K562 (cell line): Measurements from ENCODE around the gene CCDC167. TPM values are rescaled to one million over a fixed set of nuclear protein-coding genes. Genes with fewer than 3 reads are reported as not detected.

Experiments
- ARID4B ChIP-seq: sonication (generic); formaldehyde crosslinking; IDR thresholded peaks from 2 replicates; pipeline ENCODE4 v1.8.0; 2022; ENCODE audit warnings: mild to moderate bottlenecking, missing genetic modification reagents
- ATF4 ChIP-seq: fragments of 450-650 bp; formaldehyde crosslinking; IDR thresholded peaks from 2 replicates; pipeline ENCODE4 v1.4.0; 2022; ENCODE audit warnings: mild to moderate bottlenecking, moderate library complexity
- ESRRA ChIP-seq: fragments of 450-650 bp; IDR thresholded peaks from 2 replicates; pipeline ENCODE4 v1.6.1; 2014; ENCODE audit warnings: low read depth, mild to moderate bottlenecking, moderate library complexity, borderline replicate concordance
- KDM4B ChIP-seq, 2 experiments: fragments of 450-650 bp in 1 of 2; sonication (generic) in 1 of 2; IDR thresholded peaks; 2 replicates each; pipeline ENCODE4 v1.6.1; 2016 to 2017; ENCODE audit warnings: borderline replicate concordance in 2 of 2, antibody characterized with exemption in 1 of 2, low read depth in 1 of 2, mild to moderate bottlenecking in 1 of 2
- KLF1 ChIP-seq: fragments of 450-650 bp; IDR thresholded peaks from 2 replicates; pipeline ENCODE4 v1.6.1; 2016; ENCODE audit warnings: missing genetic modification characterization, missing compliant biosample characterization
- KLF6 ChIP-seq: fragments of 250-450 bp; sonication (Bioruptor Pico); IDR thresholded peaks from 2 replicates; pipeline ENCODE4 v1.4.0; 2020; ENCODE audit warnings: mild to moderate bottlenecking, moderate library complexity, borderline replicate concordance
- NKRF ChIP-seq: fragments of 450-650 bp; IDR thresholded peaks from 2 replicates; pipeline ENCODE4 v1.6.1; 2016; ENCODE audit warnings: borderline replicate concordance
- SMAD2 ChIP-seq: fragments of 150-350 bp; IDR thresholded peaks from 2 replicates; pipeline ENCODE4 v1.6.1; 2014; ENCODE audit warnings: low read depth, mild to moderate bottlenecking, low read length
- UBTF ChIP-seq, 2 experiments: IDR thresholded peaks; 2 replicates each; pipeline ENCODE4 v1.6.1; 2012; ENCODE audit warnings: improper control_type of control experiment in 2 of 2, low read depth in 2 of 2, low read length in 2 of 2, borderline replicate concordance in 1 of 2
- polyA plus RNA-seq, 8 experiments: library from polyadenylated mRNA; depleted of rRNA in 4 of 8; stranded (reverse) in 5 of 8; unstranded in 3 of 8; fragments of >200 nt; fragmentation: Nextera tagmentation in 2 of 8; fragmentation: Illumina TruSeq in 1 of 8; extraction: Ambion mirVana in 2 of 8; extraction: Trizol in 1 of 8; gene quantifications; 2 replicates each; pipeline versions ENCODE4 v1.2.1 to v1.2.3, GENCODE V29; 2011 to 2014; ENCODE audit warnings: inconsistent platforms in 1 of 8, missing spikeins in 1 of 8
- total RNA-seq, 7 experiments: library from RNA; depleted of rRNA in 6 of 7; stranded (reverse); fragments of >200 nt in 6 of 7; fragmentation: Illumina TruSeq in 2 of 7; extraction: Trizol in 2 of 7; gene quantifications; 2 replicates each; pipeline versions ENCODE4 v1.2.1 to v1.2.3, GENCODE V29; 2011 to 2021; ENCODE audit warnings: low replicate concordance in 1 of 7

CCDC167 gene
- total and polyA plus RNA-seq, 9 of the 15 experiments (the other 6 are each of a cell fraction or from before 2014, with no cell fraction given) = 26.0 to 114 (median 45.2) TPM

- peak; percentile 27; the same call in 1 of the 2 replicates for TF ChIP-seq ARID4B (CRISPR knock-in tag)
- peak; percentile 62; the same call in 1 of the 2 replicates for TF ChIP-seq KLF1 (tag)
- TF ChIP-seq SMAD2 = no peak
- TF ChIP-seq KLF6 (CRISPR knock-in tag) = no peak
- TF ChIP-seq KDM4B (IDR thresholded peaks at IDR 0.05; ENCODE audit: borderline replicate concordance in 2 of 2, low read depth in 1 of 2) = no peak
- peak; percentile 51; the same call in 1 of the 2 replicates for TF ChIP-seq NKRF
- no peak for TF ChIP-seq ESRRA
- no peak for TF ChIP-seq ATF4 (CRISPR knock-in tag)
- TF ChIP-seq UBTF (IDR thresholded peaks at IDR 0.05; ENCODE audit: borderline replicate concordance in 1 of 2, low read depth in 2 of 2, low read length in 2 of 2) = peak in 1 of 2 experiments; percentile 69; a peak in 1 of 4 replicates
Observed at GRCh38 chr6:37499433-37500293, at the start of gene CCDC167 (continued).
